OCI-LY3 (cell line): Measurements from ENCODE around the gene OVAAL.

Source experiments
- EZH2phosphoT487 ChIP-seq: fragments of 200-600 bp; shearing (Covaris generic); IDR thresholded peaks from 2 replicates; pipeline ENCODE4 v1.6.1; 2018; ENCODE audit warnings: antibody characterized with exemption, mixed run types, low read depth
- TF ChIP-seq, protein P1 (sequence below): fragments of 200-600, 300-600 bp; sonication (generic); IDR thresholded peaks from 2 replicates; pipeline ENCODE4 v1.5.1; 2014; ENCODE audit warnings: antibody characterized with exemption, low read length, low read depth

DNA sequence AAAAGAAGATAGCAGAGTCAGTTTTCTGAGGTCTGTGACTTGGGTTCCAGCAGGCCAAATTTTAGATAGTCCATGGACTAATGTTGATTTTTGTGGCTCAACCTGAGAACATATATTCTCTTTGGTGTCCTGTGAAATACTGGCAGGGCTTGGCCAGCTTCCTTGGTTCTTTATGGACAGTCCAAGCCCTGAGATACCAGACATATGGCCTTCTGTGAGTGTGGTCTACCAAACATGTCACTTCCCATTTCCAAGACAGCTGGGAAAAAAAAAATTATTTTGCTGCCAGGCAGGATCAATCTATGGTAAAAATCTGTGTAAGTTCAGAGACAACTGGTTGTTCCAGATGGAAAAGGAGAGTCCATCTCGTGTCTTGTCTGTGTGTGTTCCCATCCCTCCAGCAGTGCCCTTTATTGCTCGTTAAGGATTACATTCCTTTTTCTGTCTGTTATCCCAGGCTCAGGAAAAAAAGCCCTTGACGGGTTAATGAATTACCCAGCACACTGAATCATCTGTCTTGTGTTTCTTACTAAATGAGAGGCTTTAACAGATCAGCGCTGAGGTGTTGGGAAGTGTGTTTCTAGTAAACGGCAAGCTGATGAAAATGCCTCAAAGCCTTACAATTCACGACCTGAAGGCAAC lies 39.7 kb downstream of the OVAAL start:
- TF ChIP-seq, protein P1, sequence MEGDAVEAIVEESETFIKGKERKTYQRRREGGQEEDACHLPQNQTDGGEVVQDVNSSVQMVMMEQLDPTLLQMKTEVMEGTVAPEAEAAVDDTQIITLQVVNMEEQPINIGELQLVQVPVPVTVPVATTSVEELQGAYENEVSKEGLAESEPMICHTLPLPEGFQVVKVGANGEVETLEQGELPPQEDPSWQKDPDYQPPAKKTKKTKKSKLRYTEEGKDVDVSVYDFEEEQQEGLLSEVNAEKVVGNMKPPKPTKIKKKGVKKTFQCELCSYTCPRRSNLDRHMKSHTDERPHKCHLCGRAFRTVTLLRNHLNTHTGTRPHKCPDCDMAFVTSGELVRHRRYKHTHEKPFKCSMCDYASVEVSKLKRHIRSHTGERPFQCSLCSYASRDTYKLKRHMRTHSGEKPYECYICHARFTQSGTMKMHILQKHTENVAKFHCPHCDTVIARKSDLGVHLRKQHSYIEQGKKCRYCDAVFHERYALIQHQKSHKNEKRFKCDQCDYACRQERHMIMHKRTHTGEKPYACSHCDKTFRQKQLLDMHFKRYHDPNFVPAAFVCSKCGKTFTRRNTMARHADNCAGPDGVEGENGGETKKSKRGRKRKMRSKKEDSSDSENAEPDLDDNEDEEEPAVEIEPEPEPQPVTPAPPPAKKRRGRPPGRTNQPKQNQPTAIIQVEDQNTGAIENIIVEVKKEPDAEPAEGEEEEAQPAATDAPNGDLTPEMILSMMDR: no peak
- TF ChIP-seq EZH2phosphoT487: no peak
